WTC11 (cell line): Measurements from ENCODE around the gene B4GALNT3. TPM values are rescaled to one million over a fixed set of nuclear protein-coding genes. Genes with fewer than 3 reads are reported as not detected.
"Not testable (repeated sequence)": the region's sequence is repeated elsewhere in the genome, so short reads cannot be mapped to it uniquely, and the experiment has no call there.

Experiments used
- ATAC-seq: fragments of 200-7000 bp; cut with Tn5 transposase; 2 replicates; pipeline ENCODE4 v1.10.0; 2021; ENCODE audit warnings: mild to moderate bottlenecking, moderate library complexity
- CTCF ChIA-PET: fragments of 300-600 bp; sonication (Branson Sonifier 250); formaldehyde crosslinking; loops from one replicate; lab custom pipeline; 2021; ENCODE audit warnings: antibody characterized with exemption; lab: Charles Lee
- POLR2A ChIA-PET: fragments of 350-600 bp; sonication (Branson Sonifier 250); formaldehyde crosslinking; loops from one replicate; lab custom pipeline; 2021; ENCODE audit warnings: antibody characterized with exemption; lab: Charles Lee
- DNase-seq: peaks from one replicate; pipeline ENCODE4 v3.0.0; 2021; ENCODE audit warnings: low spot score
- H3K27ac Mint-ChIP-seq: 2 replicates; pipeline ENCODE4 v1.8.0; 2021; ENCODE audit warnings: mixed read lengths
- H3K27me3 Mint-ChIP-seq: 2 replicates; pipeline ENCODE4 v1.8.0; 2021; ENCODE audit warnings: low read depth, mild to moderate bottlenecking, moderate library complexity, mixed read lengths
- H3K36me3 Mint-ChIP-seq: 2 replicates; pipeline ENCODE4 v1.8.0; 2021; ENCODE audit warnings: mixed read lengths
- H3K4me1 Mint-ChIP-seq: 2 replicates; pipeline ENCODE4 v1.8.0; 2022; ENCODE audit warnings: mixed read lengths
- H3K4me3 Mint-ChIP-seq: 2 replicates; pipeline ENCODE4 v1.8.0; 2021; ENCODE audit warnings: mild to moderate bottlenecking, moderate library complexity, mixed read lengths
- H3K9me3 Mint-ChIP-seq: 2 replicates; pipeline ENCODE4 v1.8.0; 2021; ENCODE audit warnings: mixed read lengths
- ATF6 ChIP-seq: sonication (generic); formaldehyde crosslinking; IDR thresholded peaks from 2 replicates; pipeline ENCODE4 v1.8.1; 2023; ENCODE audit warnings: mild to moderate bottlenecking, missing genetic modification reagents
- CBFB ChIP-seq: sonication (generic); formaldehyde crosslinking; IDR thresholded peaks from 2 replicates; pipeline ENCODE4 v1.8.1; 2022; ENCODE audit warnings: mild to moderate bottlenecking, low read depth, missing genetic modification reagents
- GABPB1 ChIP-seq: sonication (generic); formaldehyde crosslinking; IDR thresholded peaks from 2 replicates; pipeline ENCODE4 v1.8.1; 2023; ENCODE audit warnings: mild to moderate bottlenecking, missing genetic modification reagents
- MLX ChIP-seq: sonication (generic); formaldehyde crosslinking; IDR thresholded peaks from 2 replicates; pipeline ENCODE4 v1.8.1; 2023; ENCODE audit warnings: mild to moderate bottlenecking, missing genetic modification reagents, moderate library complexity
- MXD4 ChIP-seq: fragments of 250-450 bp; sonication (Bioruptor Pico); IDR thresholded peaks from 2 replicates; pipeline ENCODE4 v1.8.0; 2021; ENCODE audit warnings: mild to moderate bottlenecking, moderate library complexity, borderline replicate concordance
- NR2C2 ChIP-seq: sonication (generic); formaldehyde crosslinking; IDR thresholded peaks from 2 replicates; pipeline ENCODE4 v1.8.0; 2022; ENCODE audit warnings: mild to moderate bottlenecking, missing genetic modification reagents
- PREB ChIP-seq: sonication (generic); formaldehyde crosslinking; IDR thresholded peaks from 2 replicates; pipeline ENCODE4 v1.8.1; 2022; ENCODE audit warnings: mild to moderate bottlenecking, missing genetic modification reagents, moderate library complexity, borderline replicate concordance
- TCF7 ChIP-seq: sonication (generic); formaldehyde crosslinking; IDR thresholded peaks from 2 replicates; pipeline ENCODE4 v1.8.0; 2022; ENCODE audit warnings: mild to moderate bottlenecking, low read depth, missing genetic modification reagents, moderate library complexity
- ZMAT4 ChIP-seq: fragments of 250-450 bp; sonication (Bioruptor Pico); IDR thresholded peaks from 2 replicates; pipeline ENCODE4 v1.9.0; 2021; ENCODE audit warnings: mild to moderate bottlenecking
- ZNF512 ChIP-seq: sonication (generic); formaldehyde crosslinking; IDR thresholded peaks from 2 replicates; pipeline ENCODE4 v1.8.1; 2022; ENCODE audit warnings: missing genetic modification reagents, borderline replicate concordance
- total RNA-seq: library from RNA; stranded (reverse); gene quantifications from 3 replicates; pipeline ENCODE4 v1.2.3, GENCODE V29; 2021

The B4GALNT3 gene
- total RNA-seq, 1 experiment from 2014 or later: 19.0 TPM

DNA sequence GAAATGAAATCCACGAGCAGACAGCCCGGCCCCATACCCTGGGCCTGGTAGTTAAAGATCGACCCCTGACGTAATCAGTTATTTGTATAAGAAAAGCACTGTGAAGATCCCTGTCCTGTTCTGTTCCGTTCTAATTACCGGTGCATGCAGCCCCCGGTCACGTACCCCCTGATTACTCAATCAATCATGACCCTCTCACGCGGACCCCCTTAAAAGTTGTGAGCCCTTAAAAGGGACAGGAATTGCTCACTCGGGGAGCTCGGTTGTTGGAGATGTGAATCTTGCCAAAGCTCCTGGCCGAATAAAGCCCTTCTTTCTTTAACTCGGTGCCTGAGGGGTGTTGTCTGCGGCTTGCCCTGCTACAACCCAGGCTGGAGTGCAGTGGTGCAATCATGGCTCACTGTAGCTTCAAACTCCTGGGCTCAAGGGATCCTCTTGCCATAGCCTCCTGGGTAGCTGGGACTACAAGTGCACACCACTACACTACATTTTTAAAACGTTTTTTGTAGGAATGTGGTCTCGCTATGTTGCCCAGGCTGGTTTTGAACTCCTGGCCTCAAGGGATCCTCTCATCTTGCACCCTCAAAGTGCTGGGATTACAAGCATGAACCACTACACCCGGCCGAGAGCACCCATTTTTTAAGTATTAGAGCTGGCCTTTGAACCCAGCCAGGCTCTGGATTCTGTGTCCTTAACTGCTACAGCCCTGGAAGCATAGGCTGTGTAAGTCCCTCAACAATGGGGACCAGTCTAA, 118.4 kb downstream of the B4GALNT3 start:
- H3K4me3 Mint-ChIP-seq, DNase-seq, H3K36me3 Mint-ChIP-seq, H3K9me3 Mint-ChIP-seq, H3K27ac Mint-ChIP-seq, ATAC-seq: not testable (repeated sequence)
- POLR2A ChIA-PET: interaction anchor here (0.7 kb wide), 1 partner anchor 173 kb away, joined by 3 read pairs; no protein-coding TSS in a partner anchor
- Mint-ChIP-seq H3K4me1 (peaks cover 21% of the 10 kb centered on the region), H3K27me3 (peaks cover 12% of the 10 kb centered on the region)
- TF ChIP-seq GABPB1 (CRISPR knock-in tag): 0 out of 2 replicates have a peak, but pooled peaks have one; percentile 12
- CTCF ChIA-PET: interaction anchor here (0.6 to 1.8 kb wide), 2 partner anchors 44 to 172 kb away, joined by 3 to 8 read pairs; no protein-coding TSS in a partner anchor

- no peak for TF ChIP-seq CBFB
- TF ChIP-seq NR2C2 (CRISPR knock-in tag): no peak
- no peak for TF ChIP-seq ZNF512
- no peak for TF ChIP-seq TCF7
- TF ChIP-seq ATF6 (CRISPR knock-in tag): no peak
- TF ChIP-seq ZMAT4 (CRISPR knock-in tag): no peak
- TF ChIP-seq MXD4 (CRISPR knock-in tag): no peak
- no peak overlapping the region for H3K4me3 Mint-ChIP-seq
- H3K4me1 Mint-ChIP-seq: peaks cover 21% of the 10 kb centered on the region
- peaks cover 12% of the 10 kb centered on the region for H3K27me3 Mint-ChIP-seq
- peaks cover 6% of the 10 kb centered on the region for H3K9me3 Mint-ChIP-seq
- POLR2A ChIA-PET: interaction anchor here (0.7 kb wide), 1 partner anchor 172 kb away, joined by 3 read pairs; no protein-coding TSS in a partner anchor
- no peak for ATAC-seq
- H3K27ac Mint-ChIP-seq: peak overlapping the region; percentile 43; the same call in 1 of the 2 replicates
- H3K36me3 Mint-ChIP-seq: no peaks in the 10 kb centered on the region; the same call in 1 of the 2 replicates
- CTCF ChIA-PET: interaction anchor here (0.6 to 1.8 kb wide), 4 partner anchors 8 to 172 kb away, joined by 3 to 9 read pairs (median 8); no protein-coding TSS in a partner anchor
- no peak for DNase-seq
Measured at GRCh38 chr12:578748-579419, 119.1 kb downstream of the B4GALNT3 start.

DNA sequence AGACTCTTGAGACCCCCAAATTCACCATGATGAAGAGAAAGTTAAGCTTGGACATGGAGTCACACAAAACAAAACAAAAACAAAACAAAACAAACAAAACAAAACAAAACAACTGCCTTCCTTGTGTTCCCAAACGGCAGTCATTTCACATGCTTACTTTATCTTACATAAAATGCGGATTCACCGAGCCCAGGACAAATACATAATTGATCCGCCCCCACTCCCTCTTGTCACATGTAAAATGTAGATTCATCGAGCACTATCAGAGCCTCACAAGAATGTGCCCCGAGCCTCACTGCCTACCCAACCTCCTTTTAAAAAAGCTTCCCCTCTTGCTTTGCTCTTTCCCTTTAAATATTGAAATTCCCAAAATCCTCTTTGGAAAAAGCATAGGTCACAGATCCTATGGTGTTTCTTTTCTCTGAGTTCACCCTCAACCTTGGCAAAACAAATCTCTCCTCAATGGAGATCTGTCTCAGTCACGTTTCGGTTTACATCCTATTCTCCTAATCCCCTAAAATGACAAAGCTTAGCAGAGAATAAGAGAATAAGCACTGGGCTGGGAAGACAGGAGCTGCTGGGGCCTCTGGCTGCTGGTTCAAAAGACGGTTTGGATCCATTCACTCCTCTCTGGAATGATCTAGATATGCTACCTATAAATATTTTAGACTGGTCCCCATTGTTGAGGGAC, 119.8 kb downstream of the B4GALNT3 start:
- H3K36me3 Mint-ChIP-seq: no peaks in the 10 kb centered on the region; the same call in 1 of the 2 replicates
- no peak overlapping the region for H3K4me3 Mint-ChIP-seq
- ChIA-PET POLR2A (no interaction called here), CTCF (interaction anchor here (0.6 to 1.8 kb wide), 3 partner anchors 9 to 171 kb away, joined by 7 to 9 read pairs (median 8); no protein-coding TSS in a partner anchor)
- peaks cover 12% of the 10 kb centered on the region for H3K27me3 Mint-ChIP-seq
- ATAC-seq (no peak), DNase-seq (no peak)
- peak overlapping the region; percentile 43; the same call in 1 of the 2 replicates for H3K27ac Mint-ChIP-seq
- peaks cover 21% of the 10 kb centered on the region for H3K4me1 Mint-ChIP-seq
- peaks cover 3% of the 10 kb centered on the region for H3K9me3 Mint-ChIP-seq
- no peak for TF ChIP-seq MLX (CRISPR knock-in tag)
- TF ChIP-seq PREB (CRISPR knock-in tag): no peak
